GM23248 (cell line): ENCODE measurements around the gene RP9. TPM values are rescaled to one million over a fixed set of nuclear protein-coding genes. Genes with fewer than 3 reads are reported as not detected.

Experiments used
- DNase-seq: peaks from one replicate; pipeline ENCODE4 v3.0.0-alpha.2; 2015
- H2AFZ ChIP-seq: fragments of 200-600 bp; sonication (generic); 2 replicates; pipeline ENCODE4 v1.6.1; 2016; ENCODE audit warnings: antibody characterized with exemption
- H3F3A ChIP-seq: fragments of 200-600 bp; sonication (generic); 2 replicates; pipeline ENCODE4 v1.6.1; 2016; ENCODE audit warnings: mild to moderate bottlenecking, antibody characterized with exemption, mixed run types; ENCODE audit not compliant: insufficient read depth
- H3K27ac ChIP-seq: fragments of 200-600 bp; sonication (generic); 2 replicates; pipeline ENCODE4 v1.5.1; 2016; ENCODE audit warnings: mild to moderate bottlenecking
- H3K27me3 ChIP-seq: fragments of 200-600 bp; sonication (generic); replicated peaks from 2 replicates; pipeline ENCODE4 v1.6.1; 2016; ENCODE audit warnings: mild to moderate bottlenecking; ENCODE audit not compliant: insufficient read depth
- H3K36me3 ChIP-seq: fragments of 200-600 bp; sonication (generic); 2 replicates; pipeline ENCODE4 v1.6.1; 2016; ENCODE audit warnings: low read depth, mild to moderate bottlenecking
- H3K4me1 ChIP-seq: fragments of 200-600 bp; sonication (generic); 2 replicates; pipeline ENCODE4 v1.6.1; 2016; ENCODE audit warnings: mild to moderate bottlenecking; ENCODE audit not compliant: insufficient read depth
- H3K4me2 ChIP-seq: fragments of 200-600 bp; sonication (generic); one replicate; pipeline ENCODE4 v1.6.1; 2016; ENCODE audit warnings: mild to moderate bottlenecking; ENCODE audit not compliant: unreplicated experiment
- H3K4me3 ChIP-seq: fragments of 200-600 bp; sonication (generic); 2 replicates; pipeline ENCODE4 v1.5.1; 2016; ENCODE audit warnings: mild to moderate bottlenecking
- H3K79me2 ChIP-seq: fragments of 200-600 bp; sonication (generic); 2 replicates; pipeline ENCODE4 v1.6.1; 2016; ENCODE audit warnings: mild to moderate bottlenecking; ENCODE audit not compliant: insufficient read depth
- H3K9ac ChIP-seq: fragments of 200-600 bp; sonication (generic); 2 replicates; pipeline ENCODE4 v1.6.1; 2016; ENCODE audit warnings: mild to moderate bottlenecking
- H3K9me2 ChIP-seq: fragments of 200-600 bp; sonication (generic); 2 replicates; pipeline ENCODE4 v1.6.1; 2016; ENCODE audit warnings: mixed run types, mild to moderate bottlenecking, moderate library complexity; ENCODE audit not compliant: insufficient read depth
- H3K9me3 ChIP-seq: fragments of 200-600 bp; sonication (generic); one replicate; pipeline ENCODE4 v1.6.1; 2017; ENCODE audit warnings: low read depth
- H4K20me1 ChIP-seq: fragments of 200-600 bp; sonication (generic); 2 replicates; pipeline ENCODE4 v1.6.0; 2016; ENCODE audit not compliant: insufficient read depth
- EZH2 ChIP-seq: fragments of 200-600 bp; sonication (generic); IDR thresholded peaks from 2 replicates; pipeline ENCODE4 v1.6.1; 2018; ENCODE audit warnings: antibody characterized with exemption, mild to moderate bottlenecking; ENCODE audit not compliant: insufficient read depth, poor library complexity, severe bottlenecking
- EZH2phosphoT487 ChIP-seq: fragments of 200-600 bp; sonication (generic); IDR thresholded peaks from 2 replicates; pipeline ENCODE4 v1.6.1; 2018; ENCODE audit warnings: antibody characterized with exemption, moderate library complexity, mild to moderate bottlenecking, low read depth; ENCODE audit not compliant: insufficient read depth
- WGBS, 2 experiments: methylation state at CpG; one replicate each; pipeline ENCODE4 v1.1.6; 2015 to 2017; ENCODE audit warnings: low lambda C conversion rate in 2 of 2, low coverage in 1 of 2; ENCODE audit errors: missing lambda C conversion rate in 2 of 2; 5-methylcytosine and 5-hydroxymethylcytosine counted together
- in situ Hi-C: fragments of 300-500 bp; cut with MboI; formaldehyde crosslinking; loops from 2 replicates; pipeline ENCODE4 v1.15.0; 2020
- polyA plus RNA-seq: library from polyadenylated mRNA; unstranded; fragments of >200 nt; fragmentation: Nextera tagmentation; extraction: Ambion mirVana; gene quantifications from 2 replicates; pipeline ENCODE4 v1.2.1, GENCODE V29; 2016
- total RNA-seq: library from RNA; depleted of rRNA; stranded (reverse); fragments of >200 nt; shearing (Covaris generic); gene quantifications from 2 replicates; pipeline ENCODE4 v1.2.3, GENCODE V29; 2014; rRNA removed

RP9 gene
- 3.9 and 9.5 TPM in 2 replicates for total RNA-seq
- polyA plus RNA-seq, result 23.9 and 24.7 TPM in 2 replicates

GRCh38 chr7:33109005-33109757 is at the start of gene RP9:
Gene RP9 (minus strand): TSS chr7:33109404. CDS start chr7:33109372, 32 bp downstream.
- H3K27ac ChIP-seq, result peak within 1 kb of the TSS; percentile 58
- no peaks in the 10 kb centered on the region for H3K27me3 ChIP-seq
- H3K9me3 ChIP-seq, result no peaks in the 10 kb centered on the region
- peak; percentile 87 for DNase-seq
- no peaks in the 10 kb centered on the region for H3K9me2 ChIP-seq
- H3F3A ChIP-seq, result peaks cover 8% of the 10 kb centered on the region
- no peaks in the 10 kb centered on the region for H3K36me3 ChIP-seq
- no peaks in the 10 kb centered on the region for H4K20me1 ChIP-seq
- in situ Hi-C loops, result no loop called here
- peak within 1 kb of the TSS; percentile 98 for H2AFZ ChIP-seq
- peak within 1 kb of the TSS; percentile 98 for H3K4me2 ChIP-seq
- peaks cover 15% of the 10 kb centered on the region for H3K4me1 ChIP-seq
- H3K79me2 ChIP-seq, result peaks cover 48% of the 10 kb centered on the region
- TF ChIP-seq EZH2phosphoT487, result no peak
- TF ChIP-seq EZH2, result no peak
- peak within 1 kb of the TSS; percentile 97 for H3K4me3 ChIP-seq
- peak within 1 kb of the TSS; percentile 87 for H3K9ac ChIP-seq
- 0 to 1% methylated on average over 20 to 56 of the region's 100 CpGs for WGBS, 2 experiments

- H3K36me3 ChIP-seq, result no peaks in the 10 kb centered on the region
- H3K79me2 ChIP-seq, result no peaks in the 10 kb centered on the region; the same call in 1 of the 2 replicates
- H4K20me1 ChIP-seq, result no peaks in the 10 kb centered on the region
- H2AFZ ChIP-seq, result peak overlapping the region; percentile 63
- peaks cover 28% of the 10 kb centered on the region for H3F3A ChIP-seq
- peak overlapping the region; percentile 77 for H3K27ac ChIP-seq
- H3K4me1 ChIP-seq, result peaks cover 37% of the 10 kb centered on the region
- H3K4me2 ChIP-seq, result peak overlapping the region; percentile 54
- H3K9ac ChIP-seq, result 0 out of 2 replicates have a peak overlapping the region, but pooled peaks have one; percentile 36
- H3K9me2 ChIP-seq, result no peaks in the 10 kb centered on the region
- 51 to 53% methylated on average over 2 of the region's 2 CpGs for WGBS, 2 experiments
- in situ Hi-C loops, result no loop called here
- no peak for DNase-seq
- H3K4me3 ChIP-seq, result no peak overlapping the region
- no peak for TF ChIP-seq EZH2
- no peak for TF ChIP-seq EZH2phosphoT487
- no peaks in the 10 kb centered on the region for H3K27me3 ChIP-seq
- H3K9me3 ChIP-seq, result no peaks in the 10 kb centered on the region
Measured at GRCh38 chr7:33157781-33158180, 48.6 kb upstream of the RP9 start.

GRCh38 chr7:33157311-33157710 is 48.1 kb upstream of the RP9 start:
- in situ Hi-C loops, result no loop called here
- no peaks in the 10 kb centered on the region for H3K9me3 ChIP-seq
- H4K20me1 ChIP-seq, result no peaks in the 10 kb centered on the region
- H3K27ac ChIP-seq, result peak overlapping the region; percentile 77
- TF ChIP-seq EZH2phosphoT487 (no peak), EZH2 (no peak)
- no peaks in the 10 kb centered on the region for H3K27me3 ChIP-seq
- WGBS, 2 experiments, result 0 to 2% methylated on average over 1 of the region's 1 CpG
- H3K36me3 ChIP-seq, result no peaks in the 10 kb centered on the region
- H3K9ac ChIP-seq, result 0 out of 2 replicates have a peak overlapping the region, but pooled peaks have one; percentile 36
- peaks cover 37% of the 10 kb centered on the region for H3K4me1 ChIP-seq
- peaks cover 28% of the 10 kb centered on the region for H3F3A ChIP-seq
- DNase-seq, result peak; percentile 59
- peak overlapping the region; percentile 54 for H3K4me2 ChIP-seq
- no peaks in the 10 kb centered on the region; the same call in 1 of the 2 replicates for H3K79me2 ChIP-seq
- H3K4me3 ChIP-seq, result peak overlapping the region; percentile 3; the same call in 1 of the 2 replicates
- H2AFZ ChIP-seq, result peak overlapping the region; percentile 63
- H3K9me2 ChIP-seq, result no peaks in the 10 kb centered on the region

- H3F3A ChIP-seq, result peaks cover 28% of the 10 kb centered on the region
- peak overlapping the region; percentile 54 for H3K4me2 ChIP-seq
- H4K20me1 ChIP-seq, result no peaks in the 10 kb centered on the region
- peak overlapping the region; percentile 3 for H3K4me3 ChIP-seq
- H3K27me3 ChIP-seq, result no peaks in the 10 kb centered on the region
- H3K36me3 ChIP-seq, result no peaks in the 10 kb centered on the region
- DNase-seq, result peak; percentile 51
- peak overlapping the region; percentile 77 for H3K27ac ChIP-seq
- in situ Hi-C loops, result no loop called here
- H3K4me1 ChIP-seq, result peaks cover 37% of the 10 kb centered on the region
- H2AFZ ChIP-seq, result peak overlapping the region; percentile 63
- H3K79me2 ChIP-seq, result no peaks in the 10 kb centered on the region; the same call in 1 of the 2 replicates
- peak overlapping the region; percentile 36 for H3K9ac ChIP-seq
- no peaks in the 10 kb centered on the region for H3K9me3 ChIP-seq
- TF ChIP-seq EZH2phosphoT487 (no peak), EZH2 (no peak)
- H3K9me2 ChIP-seq, result no peaks in the 10 kb centered on the region
- WGBS, 2 experiments, result 75 to 79% methylated on average over 2 of the region's 2 CpGs
Measured at GRCh38 chr7:33156441-33156840, 47.2 kb upstream of the RP9 start.
